Naive thymus-derived CD4-positive, alpha-beta T cell (primary cell): ENCODE measurements around the gene MORN5. TPM values are rescaled to one million over a fixed set of nuclear protein-coding genes. Genes with fewer than 3 reads are reported as not detected.

ENCODE experiments used
- ATAC-seq: fragments of 150-1000 bp; cut with Tn5 transposase; 2 replicates; pipeline ENCODE4 v1.10.0; 2021; ENCODE audit warnings: mild to moderate bottlenecking, moderate library complexity
- CTCF ChIA-PET: fragments of 350-600 bp; sonication (Branson Sonifier 250); formaldehyde crosslinking; loops from one replicate; lab custom pipeline; 2021; ENCODE audit warnings: antibody characterized with exemption; lab: Charles Lee
- POLR2A ChIA-PET: fragments of 350-600 bp; sonication (Branson Sonifier 250); formaldehyde crosslinking; loops from one replicate; lab custom pipeline; 2021; ENCODE audit warnings: antibody characterized with exemption, inconsistent platforms; lab: Charles Lee
- DNase-seq, 9 donors: peaks; one replicate each; pipeline versions ENCODE4 v3.0.0 to v3.0.0-alpha.2; 2020 to 2022; ENCODE audit warnings: mixed read lengths in 1 of 9
- H3K27ac ChIP-seq: one replicate; pipeline ENCODE4 v1.7.0; 2013; ENCODE audit warnings: mild to moderate bottlenecking, low read depth, low read length, moderate library complexity
- H3K27me3 ChIP-seq, 2 donors: one replicate each; pipeline ENCODE4 v1.7.0; 2013; ENCODE audit warnings: low read length in 2 of 2, mild to moderate bottlenecking in 2 of 2, moderate library complexity in 2 of 2; ENCODE audit not compliant: control insufficient read depth in 2 of 2, insufficient read depth in 2 of 2
- H3K36me3 ChIP-seq, 3 experiments: 1 replicate in 2 of 3; 2 replicates in 1 of 3; pipeline ENCODE4 v1.7.0; 2013; ENCODE audit warnings: low read length in 3 of 3, mild to moderate bottlenecking in 3 of 3, moderate library complexity in 1 of 3; ENCODE audit not compliant: insufficient read depth in 3 of 3, control insufficient read depth in 2 of 3
- H3K4me1 ChIP-seq, 2 donors: one replicate each; pipeline ENCODE4 v1.7.0; 2013; ENCODE audit warnings: low read length in 2 of 2, mild to moderate bottlenecking in 2 of 2, moderate library complexity in 1 of 2; ENCODE audit not compliant: control insufficient read depth in 2 of 2, insufficient read depth in 2 of 2
- H3K4me3 ChIP-seq: 2 replicates; pipeline ENCODE4 v1.7.0; 2013; ENCODE audit warnings: mild to moderate bottlenecking, low read length
- H3K9me3 ChIP-seq, 3 experiments: 1 replicate in 2 of 3; 2 replicates in 1 of 3; pipeline ENCODE4 v1.7.0; 2013; ENCODE audit warnings: low read length in 3 of 3; ENCODE audit not compliant: control insufficient read depth in 2 of 3
- H3K27ac Mint-ChIP-seq, 9 donors: one replicate each; pipeline ENCODE4 v1.8.0; 2020 to 2022; ENCODE audit warnings: mixed read lengths in 9 of 9, mild to moderate bottlenecking in 8 of 9, moderate library complexity in 5 of 9, inconsistent platforms in 2 of 9
- H3K27me3 Mint-ChIP-seq, 5 donors: one replicate each; pipeline ENCODE4 v1.8.0; 2021 to 2022; ENCODE audit warnings: mixed read lengths in 5 of 5, mild to moderate bottlenecking in 1 of 5
- H3K36me3 Mint-ChIP-seq, 5 donors: one replicate each; pipeline ENCODE4 v1.8.0; 2020 to 2022; ENCODE audit warnings: mixed read lengths in 5 of 5, mild to moderate bottlenecking in 3 of 5, inconsistent platforms in 1 of 5
- H3K4me1 Mint-ChIP-seq, 7 donors: one replicate each; pipeline ENCODE4 v1.8.0; 2020 to 2022; ENCODE audit warnings: mixed read lengths in 7 of 7, mild to moderate bottlenecking in 3 of 7, inconsistent platforms in 1 of 7
- H3K4me3 Mint-ChIP-seq, 10 donors: one replicate each; pipeline ENCODE4 v1.8.0; 2020 to 2022; ENCODE audit warnings: mild to moderate bottlenecking in 10 of 10, mixed read lengths in 10 of 10, moderate library complexity in 6 of 10, inconsistent platforms in 2 of 10
- H3K9me3 Mint-ChIP-seq, 11 donors: one replicate each; pipeline ENCODE4 v1.8.0; 2020 to 2022; ENCODE audit warnings: mixed read lengths in 11 of 11, mild to moderate bottlenecking in 4 of 11, inconsistent platforms in 1 of 11, moderate library complexity in 1 of 11
- intact Hi-C, 2 donors: fragments of 100-400 bp; cut with micrococcal nuclease; formaldehyde crosslinking; loops; one replicate each; pipeline ENCODE4 v1.15.1; 2023
- polyA plus RNA-seq, 2 donors: library from polyadenylated mRNA; unstranded; fragments of 300-500 nt; fragmentation: Illumina TruSeq; gene quantifications; one replicate each; pipeline ENCODE4 v1.2.3, GENCODE V29; 2021
- total RNA-seq, 6 experiments: library from RNA in 5 of 6; stranded (reverse) in 5 of 6; gene quantifications; 1 replicate in 5 of 6; 2 replicates in 1 of 6; pipeline ENCODE4 v1.2.3 and lab custom pipeline; 2021 to 2026

The MORN5 gene
- total and polyA plus RNA-seq, 7 experiments from 2014 or later = not detected

GRCh38 chr9:122132539-122132938 lies 27.2 kb upstream of the MORN5 start:
- ATAC-seq (no peak), DNase-seq (no peak)
- no peak overlapping the region for H3K4me3 ChIP-seq
- no peaks in the 10 kb centered on the region for H3K4me1 Mint-ChIP-seq
- no peaks in the 10 kb centered on the region for H3K9me3 ChIP-seq
- no peaks in the 10 kb centered on the region for H3K27me3 ChIP-seq
- no peaks in the 10 kb centered on the region for H3K36me3 Mint-ChIP-seq
- H3K36me3 ChIP-seq = no peaks in the 10 kb centered on the region
- no peak overlapping the region for H3K4me3 Mint-ChIP-seq
- POLR2A ChIA-PET = no interaction called here
- H3K27ac Mint-ChIP-seq = no peak overlapping the region
- no peak overlapping the region for H3K27ac ChIP-seq
- CTCF ChIA-PET = interaction anchor here (0.6 kb wide), 1 partner anchor 12 kb away, joined by 3 read pairs; no protein-coding TSS in a partner anchor
- intact Hi-C loops = no loop called here
- peaks cover 0 to 16% (median under 1%) of the 10 kb centered on the region in 5 donors for H3K27me3 Mint-ChIP-seq
- no peaks in the 10 kb centered on the region for H3K4me1 ChIP-seq
- no peaks in the 10 kb centered on the region for H3K9me3 Mint-ChIP-seq

GRCh38 chr9:122133263-122133983 lies 26.3 kb upstream of the MORN5 start:
- H3K4me3 ChIP-seq = no peak overlapping the region
- H3K4me1 ChIP-seq = no peaks in the 10 kb centered on the region
- no peaks in the 10 kb centered on the region for H3K36me3 ChIP-seq
- no peak overlapping the region for H3K27ac Mint-ChIP-seq
- no peaks in the 10 kb centered on the region for H3K9me3 Mint-ChIP-seq
- no peaks in the 10 kb centered on the region for H3K4me1 Mint-ChIP-seq
- intact Hi-C loops = no loop called here
- ChIA-PET POLR2A (no interaction called here), CTCF (interaction anchor here (0.6 to 1.0 kb wide), 2 partner anchors 9 to 12 kb away, joined by 3 read pairs; no protein-coding TSS in a partner anchor)
- ATAC-seq = no peak
- no peak overlapping the region for H3K27ac ChIP-seq
- H3K36me3 Mint-ChIP-seq = no peaks in the 10 kb centered on the region
- no peak overlapping the region for H3K4me3 Mint-ChIP-seq
- H3K27me3 Mint-ChIP-seq = peaks cover 0 to 12% (median 0%) of the 10 kb centered on the region in 5 donors
- no peaks in the 10 kb centered on the region for H3K9me3 ChIP-seq
- H3K27me3 ChIP-seq = no peaks in the 10 kb centered on the region
- DNase-seq = no peak

GRCh38 chr9:122133984-122134535 lies 25.6 kb upstream of the MORN5 start:
- Mint-ChIP-seq H3K4me3 (no peak overlapping the region), H3K27me3 (peaks cover 0 to 12% (median 0%) of the 10 kb centered on the region in 5 donors), H3K36me3 (no peaks in the 10 kb centered on the region), H3K4me1 (no peaks in the 10 kb centered on the region), H3K27ac (no peak overlapping the region), H3K9me3 (no peaks in the 10 kb centered on the region)
- H3K9me3 ChIP-seq = no peaks in the 10 kb centered on the region
- DNase-seq (no peak), ATAC-seq (no peak)
- no peak overlapping the region for H3K27ac ChIP-seq
- ChIA-PET POLR2A (no interaction called here), CTCF (interaction anchor here (1.0 kb wide), 1 partner anchor 9 kb away, joined by 3 read pairs; no protein-coding TSS in a partner anchor)
- H3K36me3 ChIP-seq = no peaks in the 10 kb centered on the region
- intact Hi-C loops = no loop called here
- H3K4me1 ChIP-seq = no peaks in the 10 kb centered on the region
- H3K4me3 ChIP-seq = no peak overlapping the region
- H3K27me3 ChIP-seq = no peaks in the 10 kb centered on the region

GRCh38 chr9:122134822-122135528 lies 24.7 kb upstream of the MORN5 start:
- intact Hi-C loops = no loop called here
- CTCF ChIA-PET = no interaction called here
- H3K4me1 Mint-ChIP-seq = no peaks in the 10 kb centered on the region

DNA sequence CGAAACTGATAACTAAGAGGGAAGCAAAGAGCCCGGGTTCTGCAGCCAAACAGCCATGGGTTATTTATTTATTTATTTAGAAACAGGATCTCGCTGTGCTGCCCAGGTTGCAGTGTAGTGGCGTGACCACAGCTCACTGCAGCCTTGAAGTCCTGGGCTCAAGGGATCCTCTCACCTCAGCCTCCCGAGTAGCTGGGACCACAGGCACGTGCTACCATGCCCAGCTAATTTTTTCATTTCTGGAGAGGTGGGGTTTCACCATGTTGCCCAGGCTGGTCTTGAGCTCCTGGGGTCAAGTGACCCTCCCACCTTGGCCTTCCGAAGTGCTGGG lies 24.2 kb upstream of the MORN5 start:
- CTCF ChIA-PET = no interaction called here
- ATAC-seq (no peak), DNase-seq (no peak)
- Histone ChIP-seq H3K36me3 (no peaks in the 10 kb centered on the region), H3K4me1 (no peaks in the 10 kb centered on the region), H3K27ac (no peak overlapping the region), H3K9me3 (no peaks in the 10 kb centered on the region), H3K4me3 (no peak overlapping the region), H3K27me3 (no peaks in the 10 kb centered on the region)
- POLR2A ChIA-PET = no interaction called here
- intact Hi-C loops = no loop called here
- Mint-ChIP-seq H3K9me3 (no peaks in the 10 kb centered on the region), H3K36me3 (no peaks in the 10 kb centered on the region), H3K27ac (no peak overlapping the region), H3K4me3 (no peak overlapping the region), H3K4me1 (no peaks in the 10 kb centered on the region), H3K27me3 (peaks cover 0 to 7% (median 0%) of the 10 kb centered on the region in 5 donors)

More at GRCh38 chr9:122134822-122135528, 24.7 kb upstream of the MORN5 start:
- no peaks in the 10 kb centered on the region for H3K27me3 ChIP-seq
- no peak overlapping the region for H3K4me3 ChIP-seq
- Mint-ChIP-seq H3K36me3 (no peaks in the 10 kb centered on the region), H3K4me3 (no peak overlapping the region), H3K27ac (no peak overlapping the region), H3K9me3 (no peaks in the 10 kb centered on the region), H3K27me3 (peaks cover 0 to 7% (median 0%) of the 10 kb centered on the region in 5 donors)
- POLR2A ChIA-PET = no interaction called here
- H3K4me1 ChIP-seq = no peaks in the 10 kb centered on the region
- DNase-seq = no peak
- no peaks in the 10 kb centered on the region for H3K36me3 ChIP-seq
- ATAC-seq = no peak
- H3K27ac ChIP-seq = no peak overlapping the region
- H3K9me3 ChIP-seq = no peaks in the 10 kb centered on the region

- Histone ChIP-seq H3K4me3 (no peak overlapping the region), H3K9me3 (no peaks in the 10 kb centered on the region), H3K27ac (no peak overlapping the region), H3K36me3 (peaks cover 0 to 24% (median 0%) of the 10 kb centered on the region in 3 experiments), H3K27me3 (no peaks in the 10 kb centered on the region), H3K4me1 (no peaks in the 10 kb centered on the region)
- peaks cover 0 to 2% (median 0%) of the 10 kb centered on the region in 5 donors for H3K27me3 Mint-ChIP-seq
- H3K4me3 Mint-ChIP-seq = no peak overlapping the region
- no peaks in the 10 kb centered on the region for H3K9me3 Mint-ChIP-seq
- ChIA-PET CTCF (interaction anchor here (0.6 kb wide), 1 partner anchor 853 kb away, joined by 3 read pairs; no protein-coding TSS in a partner anchor), POLR2A (no interaction called here)
- ATAC-seq (no peak), DNase-seq (no peak)
- H3K36me3 Mint-ChIP-seq = peaks cover 2 to 6% (median 3%) of the 10 kb centered on the region in 5 donors
- no peak overlapping the region for H3K27ac Mint-ChIP-seq
- intact Hi-C loops = no loop called here
- peaks cover 0 to 2% (median 0%) of the 10 kb centered on the region in 7 donors for H3K4me1 Mint-ChIP-seq
These were observed 21.0 kb upstream of the MORN5 start for GRCh38 chr9:122138560-122139268.
